Measurements from ENCODE around the gene CLPTM1.

GRCh38 chr19:44939668-44940067, 15.5 kb upstream of the CLPTM1 start:
- TF ChIP-seq CTCF (IDR thresholded peaks at IDR 0.05) (no peak), EP300 (IDR thresholded peaks at IDR 0.05) (no peak)

Data from ovary (tissue), 3 donors.